Naive B cell (primary cell): Measurements from ENCODE around the gene SLC35G3. TPM values are rescaled to one million over a fixed set of nuclear protein-coding genes. Genes with fewer than 3 reads are reported as not detected.
"Not testable (repeated sequence)": the region's sequence is repeated elsewhere in the genome, so short reads cannot be mapped to it uniquely, and the experiment has no call there.

ENCODE experiments used
- ATAC-seq, 2 donors: fragments of 150-1000 bp; cut with Tn5 transposase; 2 replicates each; pipeline ENCODE4 v1.10.0; 2021; ENCODE audit warnings: low read depth in 2 of 2, mild to moderate bottlenecking in 2 of 2, moderate library complexity in 2 of 2
- DNase-seq: peaks from one replicate; pipeline ENCODE4 v3.0.0; 2022
- H3K27ac Mint-ChIP-seq, 6 donors: one replicate each; pipeline ENCODE4 v1.8.0; 2020 to 2022; ENCODE audit warnings: mild to moderate bottlenecking in 6 of 6, mixed read lengths in 6 of 6, moderate library complexity in 5 of 6, inconsistent platforms in 2 of 6
- H3K27me3 Mint-ChIP-seq, 3 donors: one replicate each; pipeline ENCODE4 v1.8.0; 2021 to 2022; ENCODE audit warnings: mixed read lengths in 3 of 3, mild to moderate bottlenecking in 1 of 3
- H3K36me3 Mint-ChIP-seq, 2 donors: one replicate each; pipeline ENCODE4 v1.8.0; 2020 to 2022; ENCODE audit warnings: mixed read lengths in 2 of 2, inconsistent platforms in 1 of 2, mild to moderate bottlenecking in 1 of 2
- H3K4me1 Mint-ChIP-seq, 3 donors: one replicate each; pipeline ENCODE4 v1.8.0; 2020 to 2022; ENCODE audit warnings: mixed read lengths in 3 of 3, inconsistent platforms in 1 of 3, mild to moderate bottlenecking in 1 of 3, moderate library complexity in 1 of 3
- H3K4me3 Mint-ChIP-seq, 8 donors: one replicate each; pipeline ENCODE4 v1.8.0; 2020 to 2022; ENCODE audit warnings: mild to moderate bottlenecking in 8 of 8, mixed read lengths in 8 of 8, moderate library complexity in 8 of 8, inconsistent platforms in 2 of 8
- H3K9me3 Mint-ChIP-seq, 7 donors: one replicate each; pipeline ENCODE4 v1.8.0; 2020 to 2022; ENCODE audit warnings: mixed read lengths in 7 of 7, mild to moderate bottlenecking in 5 of 7, inconsistent platforms in 2 of 7, moderate library complexity in 1 of 7
- polyA plus RNA-seq, 6 donors: library from polyadenylated mRNA; unstranded; fragments of 300-500 nt; fragmentation: Illumina TruSeq; gene quantifications; one replicate each; pipeline ENCODE4 v1.2.3, GENCODE V29; 2021; ENCODE audit warnings: low read depth in 6 of 6

The SLC35G3 gene
- not detected for polyA plus RNA-seq

DNA sequence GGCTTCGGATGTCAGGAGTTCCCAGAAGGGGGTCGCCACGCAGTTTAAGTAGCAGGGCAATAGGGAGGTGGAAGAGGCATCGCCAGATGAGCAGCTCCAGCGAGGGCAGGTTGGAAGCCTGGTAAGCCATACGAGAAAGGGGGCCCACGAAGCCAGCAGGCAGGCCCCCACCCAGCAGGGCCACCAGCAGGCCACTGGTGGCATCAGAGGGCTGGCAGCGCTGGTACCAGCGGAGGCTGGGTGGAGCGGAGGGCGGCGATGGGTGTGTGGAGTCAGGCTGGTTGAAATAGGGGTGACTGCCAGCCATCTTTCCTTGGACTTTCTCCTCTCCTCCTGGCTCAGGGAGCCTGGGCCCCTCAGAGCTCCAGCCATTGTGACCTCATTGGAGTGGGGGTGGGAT is at the start of gene SLC35G3:
SLC35G3 (minus strand) TSS at position 393 of the 400 bp plus-strand sequence; CDS start at position 307, 86 bp downstream.
- not testable (repeated sequence) for DNase-seq, H3K36me3 Mint-ChIP-seq, H3K4me1 Mint-ChIP-seq, H3K27ac Mint-ChIP-seq, H3K4me3 Mint-ChIP-seq, ATAC-seq
- peaks cover 10 to 32% (median 19%) of the 10 kb centered on the region in 3 donors for H3K27me3 Mint-ChIP-seq
- peaks cover 0 to 18% (median 16%) of the 10 kb centered on the region in 7 donors for H3K9me3 Mint-ChIP-seq

DNA sequence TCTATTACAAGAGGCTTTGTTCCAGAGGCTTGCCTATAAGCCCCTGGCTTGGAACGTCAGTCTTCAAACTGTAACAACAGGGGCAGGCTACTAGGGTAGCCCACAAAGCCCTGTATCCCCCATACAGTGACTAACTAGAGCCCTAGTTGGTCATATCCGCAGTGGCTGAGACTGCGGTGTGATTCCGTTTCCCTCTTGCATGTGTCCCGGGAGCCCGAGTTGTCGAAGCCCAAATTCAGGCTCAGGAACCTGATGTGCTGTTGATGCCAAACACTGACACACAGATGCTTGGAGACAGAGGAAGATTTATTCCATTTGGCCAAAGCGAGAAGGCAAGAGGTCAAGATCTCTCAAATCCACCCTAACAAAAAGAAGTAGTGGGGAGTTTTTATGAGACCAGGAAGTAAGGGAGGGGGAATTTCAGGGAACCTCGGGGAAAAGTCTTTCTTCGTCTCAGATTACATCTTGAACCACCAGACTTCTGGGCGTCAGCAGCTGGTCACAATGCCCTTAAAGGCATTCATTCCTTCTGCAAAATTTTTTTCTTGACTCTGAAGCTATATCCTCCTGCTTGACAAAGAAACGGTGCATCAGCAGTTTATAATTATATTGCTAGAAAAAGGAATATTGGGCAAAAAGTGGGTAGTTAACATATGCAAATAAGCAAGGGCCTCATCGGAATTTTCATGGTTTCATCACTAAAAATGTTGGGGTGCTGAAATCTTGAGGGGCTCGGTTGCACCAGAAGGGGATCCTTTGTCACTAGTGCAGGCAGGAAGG is 49.6 kb upstream of the SLC35G3 start:
- H3K9me3 Mint-ChIP-seq: no peaks in the 10 kb centered on the region
- H3K27ac Mint-ChIP-seq: peak overlapping the region; percentile 2 to 97 (median 88)
- DNase-seq (peak; percentile 25), ATAC-seq (no peak)
- H3K4me1 Mint-ChIP-seq: peaks cover 32 to 55% (median 42%) of the 10 kb centered on the region in 3 donors
- peaks cover 0 to 8% (median 0%) of the 10 kb centered on the region in 3 donors for H3K27me3 Mint-ChIP-seq
- H3K36me3 Mint-ChIP-seq: peaks cover 12 to 18% of the 10 kb centered on the region in 2 donors
- peak overlapping the region; percentile 98 to 100 (median 99) for H3K4me3 Mint-ChIP-seq

DNA sequence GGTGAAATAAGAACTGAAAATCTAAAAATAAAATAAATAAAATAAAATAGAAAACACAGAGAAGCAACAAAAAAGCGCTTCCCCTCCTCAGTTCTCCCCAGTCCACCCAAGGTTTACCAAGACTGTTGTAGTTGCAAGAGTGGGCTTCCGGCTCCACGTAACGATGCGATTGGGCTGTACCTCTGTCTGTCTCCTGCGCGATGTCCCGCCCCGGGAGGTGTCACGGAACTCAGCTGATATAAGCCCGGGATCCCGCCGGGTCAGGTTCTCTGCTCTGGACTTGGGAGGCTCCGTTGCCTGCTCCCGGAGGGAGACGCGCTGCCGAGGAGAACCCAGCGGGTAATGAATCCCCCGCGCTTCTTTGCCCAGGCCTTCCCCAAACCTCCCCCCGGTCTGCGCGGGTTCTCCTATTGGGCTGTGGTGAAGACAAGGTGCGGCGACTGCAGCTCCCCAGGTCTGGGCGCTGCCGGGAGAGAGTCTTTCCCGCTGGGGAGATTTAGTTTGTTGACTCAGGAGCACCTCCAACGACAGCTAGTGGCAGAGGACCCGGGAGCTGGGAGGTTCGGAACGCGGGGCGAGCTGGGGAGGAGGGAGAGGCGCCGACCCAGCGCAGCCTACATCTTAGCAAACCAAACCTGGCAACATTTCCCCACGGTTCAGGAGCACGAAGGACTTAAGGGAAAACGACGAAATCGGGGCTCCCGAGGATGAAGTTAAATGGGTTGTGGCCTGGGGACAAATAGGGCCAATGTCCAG is 48.8 kb upstream of the SLC35G3 start, which contains the start of gene SLFN5:
SLFN5 (plus strand) TSS at position 268 of the 756 bp plus-strand sequence. CDS start 15,619 bp downstream, outside the sequence.
- peak within 1 kb of the TSS; percentile 98 to 100 (median 99) for H3K4me3 Mint-ChIP-seq
- peak within 1 kb of the TSS; percentile 86 to 98 (median 97) for H3K27ac Mint-ChIP-seq
- peaks cover 5 to 11% of the 10 kb centered on the region in 2 donors for H3K36me3 Mint-ChIP-seq
- peaks cover 0 to 8% (median under 1%) of the 10 kb centered on the region in 3 donors for H3K27me3 Mint-ChIP-seq
- peak; percentile 77 to 79 for ATAC-seq
- peak; percentile 84 for DNase-seq
- H3K9me3 Mint-ChIP-seq: no peaks in the 10 kb centered on the region
- H3K4me1 Mint-ChIP-seq: peaks cover 32 to 55% (median 39%) of the 10 kb centered on the region in 3 donors

DNA sequence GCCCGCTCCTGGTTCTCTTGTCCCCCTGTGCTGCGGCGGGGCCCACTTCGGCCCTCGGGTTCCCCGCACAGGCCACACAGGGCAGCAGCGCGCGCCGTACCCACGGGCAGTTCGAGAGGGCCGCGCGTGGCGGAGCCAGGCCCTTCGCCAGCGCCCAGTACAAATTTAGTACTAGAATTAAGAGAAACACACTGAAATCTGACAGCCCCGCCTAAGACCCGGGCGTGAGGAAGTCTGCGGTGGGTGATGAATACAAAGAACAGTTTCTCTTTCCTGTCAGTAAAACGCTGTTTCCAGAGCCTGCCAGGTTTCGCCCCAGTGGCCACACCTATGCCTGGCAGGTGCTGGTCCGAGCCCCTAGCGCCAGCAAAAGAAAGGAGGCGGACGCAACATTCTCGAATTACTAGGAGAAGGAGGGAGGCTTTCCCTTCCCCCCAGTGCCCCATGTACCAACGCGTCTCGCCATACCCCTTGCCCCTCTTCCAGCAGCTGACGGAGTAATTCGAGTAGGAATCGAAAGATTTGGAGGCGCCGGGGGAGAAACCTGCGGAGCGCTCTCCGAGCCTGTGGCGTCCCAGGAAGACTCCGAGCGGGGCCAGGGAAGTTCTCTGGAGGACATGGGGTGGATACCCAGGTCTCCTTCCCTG is 48.1 kb upstream of the SLC35G3 start:
- ATAC-seq: peak; percentile 56 to 60
- Mint-ChIP-seq H3K4me3 (peak overlapping the region; percentile 98 to 100 (median 99)), H3K27ac (peak overlapping the region; percentile 86 to 98 (median 96)), H3K27me3 (peaks cover 5 to 8% (median 7%) of the 10 kb centered on the region in 3 donors), H3K36me3 (peaks cover 0 to 4% of the 10 kb centered on the region in 2 donors), H3K9me3 (no peaks in the 10 kb centered on the region), H3K4me1 (peaks cover 34 to 58% (median 42%) of the 10 kb centered on the region in 3 donors)
- peak; percentile 61 for DNase-seq

DNA sequence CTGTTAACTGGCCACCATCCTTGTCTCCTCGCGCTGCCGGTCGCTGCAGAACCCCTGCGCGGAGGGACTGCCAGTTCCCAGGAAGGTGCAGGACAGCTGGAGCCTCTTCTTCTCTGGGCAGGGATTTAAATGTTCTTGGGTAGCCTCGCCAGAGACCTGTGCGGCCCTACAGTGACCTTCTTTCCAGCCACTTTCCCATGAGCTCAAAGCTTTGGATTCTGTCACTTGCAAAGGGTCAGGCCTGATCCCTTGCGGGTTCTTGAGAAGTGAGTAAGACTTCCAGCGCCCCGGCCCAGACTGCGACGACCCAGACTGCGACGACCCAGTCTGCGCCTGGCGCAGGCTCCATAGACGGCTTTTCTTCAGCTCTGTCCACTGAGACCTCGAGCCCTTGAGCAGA is 47.3 kb upstream of the SLC35G3 start:
- ATAC-seq: no peak
- Mint-ChIP-seq H3K27ac (peak overlapping the region in 4 of 6 donors; percentile 53 to 97 (median 90)), H3K9me3 (no peaks in the 10 kb centered on the region), H3K4me1 (peaks cover 33 to 57% (median 47%) of the 10 kb centered on the region in 3 donors), H3K27me3 (peaks cover 7 to 13% (median 12%) of the 10 kb centered on the region in 3 donors), H3K36me3 (no peaks in the 10 kb centered on the region), H3K4me3 (peak overlapping the region; percentile 98 to 100 (median 99))
- DNase-seq: no peak

DNA sequence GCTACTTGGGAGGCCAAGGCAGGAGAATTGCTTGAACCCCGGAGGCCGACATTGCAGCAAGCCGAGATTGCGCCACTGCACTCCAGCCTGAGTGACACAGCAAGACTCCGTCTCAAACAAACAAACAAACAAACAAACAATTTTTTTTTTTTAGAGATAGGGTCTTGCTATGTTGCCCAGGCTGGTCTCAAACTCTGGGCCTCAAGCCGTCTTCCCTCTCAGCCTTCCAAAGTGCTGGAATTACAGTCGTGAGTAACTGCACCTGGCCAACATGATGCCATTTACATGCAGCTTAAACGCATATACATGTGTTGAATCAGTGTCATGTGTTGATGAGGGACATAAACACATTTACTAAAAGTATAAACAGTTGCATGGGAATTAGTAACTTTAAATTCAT is 46.7 kb upstream of the SLC35G3 start:
- no peak for ATAC-seq
- peaks cover 13 to 17% (median 14%) of the 10 kb centered on the region in 3 donors for H3K27me3 Mint-ChIP-seq
- peak overlapping the region in 6 of 8 donors; percentile 1 to 100 (median 21) for H3K4me3 Mint-ChIP-seq
- DNase-seq: no peak
- no peaks in the 10 kb centered on the region for H3K36me3 Mint-ChIP-seq
- peak overlapping the region in 1 of 6 donors; percentile 50 for H3K27ac Mint-ChIP-seq
- H3K4me1 Mint-ChIP-seq: peaks cover 33 to 57% (median 49%) of the 10 kb centered on the region in 3 donors
- no peaks in the 10 kb centered on the region for H3K9me3 Mint-ChIP-seq

DNA sequence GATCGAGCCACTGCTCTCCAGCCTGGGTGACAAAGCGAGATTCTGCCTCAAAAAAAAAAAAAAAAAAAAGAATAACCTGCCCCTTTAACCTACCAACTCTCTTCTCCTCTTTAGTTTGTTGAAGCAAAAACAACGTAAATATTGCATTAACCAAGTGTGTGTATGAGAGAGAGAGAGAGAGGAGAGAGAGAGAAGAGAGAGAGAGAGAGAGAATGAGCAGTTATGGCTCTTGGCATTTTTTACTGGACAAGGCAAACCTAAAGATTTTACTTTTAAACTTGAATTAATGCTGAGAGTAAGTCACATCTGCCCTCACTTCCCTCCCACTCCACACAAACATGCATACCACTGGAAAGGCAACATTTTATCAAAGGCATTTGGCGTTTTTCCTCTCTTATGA is 45.6 kb upstream of the SLC35G3 start:
- peaks cover 22 to 26% (median 24%) of the 10 kb centered on the region in 3 donors for H3K27me3 Mint-ChIP-seq
- DNase-seq (no peak), ATAC-seq (no peak)
- peak overlapping the region in 4 of 8 donors; percentile 16 to 82 (median 46) for H3K4me3 Mint-ChIP-seq
- H3K4me1 Mint-ChIP-seq: peaks cover 28 to 47% (median 43%) of the 10 kb centered on the region in 3 donors
- no peak overlapping the region for H3K27ac Mint-ChIP-seq
- H3K36me3 Mint-ChIP-seq: no peaks in the 10 kb centered on the region
- H3K9me3 Mint-ChIP-seq: no peaks in the 10 kb centered on the region

DNA sequence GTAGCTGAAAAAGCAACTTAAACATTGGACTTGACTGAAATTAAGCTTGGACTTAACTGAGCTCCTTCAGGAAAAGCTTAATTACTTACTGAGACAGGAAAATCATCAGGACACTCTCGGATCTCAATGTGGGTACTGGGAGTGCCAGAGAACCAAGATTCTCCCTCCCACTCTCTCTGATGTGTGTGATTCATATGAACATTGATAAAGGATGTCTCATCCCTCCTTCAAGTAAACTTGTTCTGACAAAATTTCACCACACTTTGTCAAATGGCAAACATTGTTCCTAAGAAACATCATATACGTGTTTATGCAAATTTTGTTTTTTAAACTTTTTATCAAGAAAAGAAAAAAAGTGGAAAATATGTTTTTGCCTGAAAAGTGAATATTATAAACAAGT is 44.6 kb upstream of the SLC35G3 start:
- Mint-ChIP-seq H3K36me3 (no peaks in the 10 kb centered on the region), H3K27ac (no peak overlapping the region), H3K27me3 (peaks cover 28 to 32% (median 29%) of the 10 kb centered on the region in 3 donors), H3K4me1 (peaks cover 21 to 37% (median 33%) of the 10 kb centered on the region in 3 donors), H3K4me3 (no peak overlapping the region), H3K9me3 (no peaks in the 10 kb centered on the region)
- ATAC-seq: no peak
- DNase-seq: no peak

DNA sequence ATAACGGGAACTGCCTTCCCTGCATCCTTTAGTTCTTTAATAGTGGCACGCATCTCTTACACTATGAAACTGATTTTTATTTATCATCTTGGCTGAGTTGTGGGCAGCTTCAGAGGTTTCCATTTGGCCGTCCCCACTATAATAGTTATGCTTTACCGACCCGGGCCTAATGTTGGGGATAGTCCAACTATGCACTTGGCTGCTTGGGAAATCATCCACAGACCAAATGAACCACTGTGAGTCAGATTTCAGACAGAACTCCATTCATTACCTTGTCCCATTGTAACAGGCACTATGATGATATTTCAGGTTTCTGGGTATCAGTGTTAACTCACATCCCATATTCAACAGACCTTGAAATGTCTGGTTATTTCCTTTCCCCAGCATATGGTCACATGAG is 42.6 kb upstream of the SLC35G3 start:
- ATAC-seq: no peak
- H3K36me3 Mint-ChIP-seq: no peaks in the 10 kb centered on the region
- peak overlapping the region in 1 of 8 donors; percentile 6 for H3K4me3 Mint-ChIP-seq
- H3K9me3 Mint-ChIP-seq: no peaks in the 10 kb centered on the region
- DNase-seq: no peak
- H3K27me3 Mint-ChIP-seq: peaks cover 30 to 51% (median 47%) of the 10 kb centered on the region in 3 donors
- H3K4me1 Mint-ChIP-seq: peaks cover 11 to 22% (median 21%) of the 10 kb centered on the region in 3 donors
- H3K27ac Mint-ChIP-seq: no peak overlapping the region

DNA sequence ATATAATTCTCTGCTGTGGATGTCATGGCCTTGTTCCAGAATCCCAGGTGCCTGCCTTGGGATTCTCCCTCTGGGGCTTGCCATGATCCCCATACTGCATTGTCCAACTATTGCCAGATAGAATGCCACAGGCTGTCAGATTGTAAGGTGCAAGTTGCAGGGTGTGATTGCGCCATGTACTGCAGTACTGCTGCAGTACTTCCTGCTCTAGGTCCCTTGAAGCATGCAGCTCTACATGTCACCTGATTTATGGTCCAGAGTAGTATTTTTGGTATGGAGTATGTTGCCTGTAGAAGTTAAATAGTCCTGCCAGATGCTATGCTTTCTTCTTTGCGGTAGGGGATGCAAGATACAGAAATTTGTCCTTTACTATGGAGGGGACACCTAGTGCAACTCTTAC is 41.7 kb upstream of the SLC35G3 start:
- ATAC-seq (no peak), DNase-seq (no peak)
- H3K4me3 Mint-ChIP-seq: no peak overlapping the region
- no peak overlapping the region for H3K27ac Mint-ChIP-seq
- peaks cover 39 to 59% (median 51%) of the 10 kb centered on the region in 3 donors for H3K27me3 Mint-ChIP-seq
- H3K4me1 Mint-ChIP-seq: peaks cover 9 to 16% (median 15%) of the 10 kb centered on the region in 3 donors
- no peaks in the 10 kb centered on the region for H3K36me3 Mint-ChIP-seq
- peaks cover 0 to 6% (median 0%) of the 10 kb centered on the region in 7 donors for H3K9me3 Mint-ChIP-seq

DNA sequence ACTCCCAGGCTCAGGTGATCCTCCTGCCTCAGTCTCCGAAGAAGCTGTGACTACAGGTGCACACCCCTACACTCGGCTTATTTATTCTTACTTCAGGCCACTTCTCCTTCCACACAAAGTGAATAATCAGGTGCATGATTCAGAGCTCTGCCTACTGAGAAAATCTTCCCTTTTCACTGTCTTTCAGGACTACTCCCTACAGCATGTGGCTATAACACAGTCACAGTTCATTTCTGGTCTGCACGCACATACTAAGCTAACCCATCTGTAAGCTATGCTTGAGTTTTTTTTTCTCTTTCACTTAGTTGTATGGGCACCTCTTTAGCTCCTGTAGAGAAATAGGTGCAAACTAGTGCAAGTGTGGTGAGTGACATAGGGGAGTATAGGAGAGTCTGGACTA is 41.1 kb upstream of the SLC35G3 start:
- DNase-seq (no peak), ATAC-seq (no peak)
- H3K4me1 Mint-ChIP-seq: peaks cover 8 to 16% (median 15%) of the 10 kb centered on the region in 3 donors
- H3K9me3 Mint-ChIP-seq: peaks cover 0 to 7% (median 0%) of the 10 kb centered on the region in 7 donors
- no peak overlapping the region for H3K4me3 Mint-ChIP-seq
- no peak overlapping the region for H3K27ac Mint-ChIP-seq
- H3K27me3 Mint-ChIP-seq: peaks cover 44 to 65% (median 57%) of the 10 kb centered on the region in 3 donors
- no peaks in the 10 kb centered on the region for H3K36me3 Mint-ChIP-seq

DNA sequence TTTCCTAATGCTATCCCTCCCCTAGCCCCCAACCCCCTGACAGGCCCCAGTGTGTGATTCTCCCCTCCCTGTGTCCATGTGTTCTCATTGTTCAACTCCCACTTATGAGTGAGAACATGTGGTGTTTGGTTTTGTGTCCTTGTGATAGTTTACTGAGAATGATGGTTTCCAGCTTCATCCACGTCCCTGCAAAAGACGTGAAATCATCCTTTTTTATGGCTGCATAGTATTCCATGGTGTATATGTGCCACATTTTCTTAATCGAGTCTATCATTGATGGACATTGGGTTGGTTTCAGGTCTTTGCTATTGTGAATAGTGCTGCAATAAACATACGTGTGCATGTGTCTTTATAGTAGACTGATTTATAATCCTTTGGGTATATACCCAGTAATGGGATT is 40.1 kb upstream of the SLC35G3 start:
- DNase-seq, H3K36me3 Mint-ChIP-seq, H3K9me3 Mint-ChIP-seq, H3K27ac Mint-ChIP-seq, H3K4me3 Mint-ChIP-seq, ATAC-seq: not testable (repeated sequence)
- H3K27me3 Mint-ChIP-seq: peaks cover 54 to 75% (median 67%) of the 10 kb centered on the region in 3 donors
- peaks cover 5 to 13% (median 8%) of the 10 kb centered on the region in 3 donors for H3K4me1 Mint-ChIP-seq

DNA sequence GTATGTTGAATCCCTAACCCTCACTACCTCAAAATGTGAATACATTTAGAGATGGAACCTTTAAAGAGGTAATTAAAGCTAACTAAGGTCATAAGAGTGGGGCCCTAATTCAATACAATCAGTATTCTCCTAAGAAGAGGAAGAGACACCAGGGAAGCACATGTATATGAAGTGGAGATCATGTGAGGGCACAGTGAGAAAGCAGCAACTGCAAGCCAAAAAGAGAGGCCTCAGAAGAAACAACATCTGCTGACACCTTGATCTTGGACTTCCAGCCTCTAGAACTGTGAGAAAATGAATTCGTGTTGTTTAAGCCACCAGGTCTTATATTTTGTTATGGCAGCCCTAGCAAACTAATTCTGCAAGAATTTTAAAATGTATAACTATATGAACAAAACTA is 35.4 kb upstream of the SLC35G3 start:
- DNase-seq (no peak), ATAC-seq (no peak)
- H3K4me3 Mint-ChIP-seq: no peak overlapping the region
- H3K36me3 Mint-ChIP-seq: no peaks in the 10 kb centered on the region
- H3K27ac Mint-ChIP-seq: no peak overlapping the region
- peaks cover 41 to 64% (median 58%) of the 10 kb centered on the region in 3 donors for H3K27me3 Mint-ChIP-seq
- peaks cover 0 to 7% (median 0%) of the 10 kb centered on the region in 7 donors for H3K9me3 Mint-ChIP-seq
- H3K4me1 Mint-ChIP-seq: no peaks in the 10 kb centered on the region
